ENCODE data around the gene UTS2R.

Gene UTS2R

DNA sequence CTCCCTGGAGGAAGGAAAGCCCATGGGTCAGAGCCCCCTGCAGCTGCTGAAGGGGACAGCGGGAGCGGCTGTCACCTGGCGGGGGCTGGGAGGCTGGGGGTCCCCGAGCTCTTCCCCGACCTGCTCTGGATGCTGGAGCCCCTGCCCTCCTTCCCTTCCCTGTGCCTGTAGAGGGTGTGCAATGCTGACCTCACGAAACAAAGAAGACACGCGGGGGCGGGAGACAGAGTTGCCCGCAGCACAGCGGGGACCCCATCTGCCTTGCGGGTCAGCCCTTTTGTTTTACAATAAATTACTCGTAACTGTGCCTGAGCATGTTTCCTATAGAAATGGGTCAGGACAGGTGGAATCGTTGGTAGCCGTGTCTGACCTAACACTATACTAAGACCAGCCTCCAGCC is 44.3 kb upstream of the UTS2R start:
- Histone ChIP-seq H3K9ac (no peak overlapping the region), H4K20me1 (peaks cover 7 to 48% (median 17%) of the 10 kb centered on the region in 11 experiments; a peak in 15 of 22 replicates), H3K27ac (no peak overlapping the region), H3K27me3 (peaks cover 28 to 67% (median 36%) of the 10 kb centered on the region in 11 experiments), H3K36me3 (no peaks in the 10 kb centered on the region), H3K4me1 (peaks cover 23 to 82% (median 65%) of the 10 kb centered on the region in 10 experiments), H3K4me3 (no peak overlapping the region), H3K9me3 (replicated peaks in 1 of 11) (no peaks in the 10 kb centered on the region), H3K4me2 (peak overlapping the region in 2 of 11 experiments; percentile 0 to 15; a peak in 2 of 22 replicates)
- TF ChIP-seq Cebpa-rat (IDR thresholded peaks at IDR 0.05), result no peak

DNA sequence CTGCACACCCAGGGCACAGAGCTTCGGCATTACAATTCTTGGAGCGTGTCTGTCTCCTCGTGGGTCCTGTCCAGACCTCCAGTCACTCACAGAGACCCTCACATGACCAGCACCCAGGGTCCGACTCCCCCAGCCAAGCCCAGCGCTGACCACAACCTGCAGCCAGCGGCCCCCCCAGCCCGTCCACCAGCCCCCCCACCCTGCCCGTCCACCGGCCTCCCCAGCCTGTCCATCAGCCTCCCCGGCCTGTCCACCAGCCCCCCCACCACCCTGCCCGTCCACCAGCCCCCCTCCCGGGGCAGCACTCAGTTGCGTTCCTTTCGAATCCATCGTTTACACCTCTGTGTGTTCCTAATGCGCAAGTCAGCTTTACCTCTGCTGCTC is 43.8 kb upstream of the UTS2R start:
- Histone ChIP-seq H3K27me3 (peaks cover 30 to 70% (median 39%) of the 10 kb centered on the region in 11 experiments), H3K4me1 (peaks cover 28 to 86% (median 69%) of the 10 kb centered on the region in 10 experiments), H3K27ac (no peak overlapping the region), H3K4me2 (peak overlapping the region in 2 of 11 experiments; percentile 0 to 89; a peak in 1 of 22 replicates), H3K36me3 (no peaks in the 10 kb centered on the region), H3K4me3 (no peak overlapping the region), H3K9ac (no peak overlapping the region), H4K20me1 (peaks cover 12 to 53% (median 21%) of the 10 kb centered on the region in 11 experiments; a peak in 15 of 22 replicates), H3K9me3 (replicated peaks in 1 of 11) (no peaks in the 10 kb centered on the region)
- no peak for TF ChIP-seq Cebpa-rat (IDR thresholded peaks at IDR 0.05)

DNA sequence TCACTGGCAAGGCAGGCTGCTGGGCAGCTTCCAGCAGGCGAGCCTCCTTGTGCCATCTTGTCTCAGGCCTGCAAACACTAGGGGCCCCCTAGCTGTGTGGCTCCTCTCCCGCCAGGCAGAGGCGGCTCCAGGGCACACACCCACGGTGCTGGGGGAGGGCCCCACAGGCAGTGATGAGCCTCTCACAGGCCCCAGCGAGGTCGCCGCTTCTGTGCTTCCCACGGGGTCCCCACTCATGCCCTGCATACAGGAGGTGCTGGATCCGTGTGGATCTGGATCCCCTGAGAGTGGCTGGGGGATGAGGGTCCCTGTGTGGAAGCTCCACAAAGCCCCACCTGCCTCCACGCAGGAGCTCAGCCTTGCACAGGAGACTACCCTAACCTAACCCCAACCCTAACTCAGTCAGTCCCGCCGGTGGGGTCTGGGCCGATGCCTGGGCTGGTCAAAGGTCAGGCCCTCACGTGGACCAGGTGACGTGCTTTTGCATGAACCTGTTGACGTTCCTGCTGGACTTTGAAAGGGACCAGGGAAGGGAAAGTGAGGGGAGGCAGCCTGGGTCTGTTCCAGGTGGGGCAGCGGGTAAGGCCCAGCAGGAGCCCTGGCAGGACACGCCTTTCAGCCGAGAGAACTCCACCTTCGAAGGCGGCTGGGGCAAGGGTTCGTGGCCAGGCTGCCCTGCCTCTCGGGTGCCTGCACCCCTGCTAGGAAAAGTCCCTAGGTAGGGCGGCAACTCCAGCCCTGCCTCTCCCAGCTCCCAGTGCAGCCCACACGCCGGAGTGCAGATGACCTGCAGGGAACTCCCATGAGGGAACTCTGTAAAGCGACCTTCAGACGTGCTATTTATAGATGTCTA is 43.2 kb upstream of the UTS2R start:
- H3K27ac ChIP-seq, result no peak overlapping the region
- H4K20me1 ChIP-seq, result peaks cover 17 to 59% (median 27%) of the 10 kb centered on the region in 11 experiments; a peak in 15 of 22 replicates
- H3K36me3 ChIP-seq, result no peaks in the 10 kb centered on the region
- H3K9me3 ChIP-seq (replicated peaks in 1 of 11), result no peaks in the 10 kb centered on the region
- peaks cover 35 to 71% (median 44%) of the 10 kb centered on the region in 11 experiments for H3K27me3 ChIP-seq
- no peak for TF ChIP-seq Cebpa-rat (IDR thresholded peaks at IDR 0.05)
- H3K4me3 ChIP-seq, result no peak overlapping the region
- peak overlapping the region in 9 of 11 experiments; percentile 10 to 95 (median 81); a peak in 14 of 22 replicates for H3K4me2 ChIP-seq
- no peak overlapping the region for H3K9ac ChIP-seq
- H3K4me1 ChIP-seq, result peaks cover 34 to 92% (median 76%) of the 10 kb centered on the region in 10 experiments

DNA sequence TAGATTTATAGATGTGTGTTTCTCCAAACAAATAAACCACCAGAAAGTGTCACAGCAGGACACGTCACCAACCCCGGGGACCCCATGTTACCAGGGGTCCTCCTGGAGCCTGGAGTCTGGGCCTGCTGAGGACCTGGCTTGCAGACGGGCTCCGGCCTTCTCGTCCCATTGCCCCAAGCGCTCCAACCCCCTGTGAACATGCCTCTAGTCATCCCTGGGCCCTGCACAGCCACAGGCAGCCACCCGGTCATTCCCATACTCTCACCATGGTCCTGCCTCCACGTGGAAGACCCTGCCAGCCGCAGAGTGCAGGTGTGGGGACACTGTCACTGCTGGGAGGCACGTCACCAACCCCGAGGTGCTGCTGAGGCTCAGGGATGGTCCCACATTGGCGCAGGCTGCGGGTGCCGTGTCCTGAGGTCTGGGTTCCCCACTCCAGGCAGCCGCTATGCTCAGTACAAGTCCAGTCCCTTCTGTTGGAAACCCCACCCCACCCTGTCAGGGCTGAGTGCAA is 42.5 kb upstream of the UTS2R start:
- Histone ChIP-seq H3K9me3 (replicated peaks in 1 of 11) (no peaks in the 10 kb centered on the region), H3K9ac (no peak overlapping the region), H3K27me3 (peaks cover 41 to 76% (median 48%) of the 10 kb centered on the region in 11 experiments), H3K27ac (no peak overlapping the region), H3K4me2 (peak overlapping the region in 8 of 11 experiments; percentile 19 to 95 (median 84); a peak in 14 of 22 replicates), H3K36me3 (no peaks in the 10 kb centered on the region), H3K4me1 (peaks cover 35 to 92% (median 77%) of the 10 kb centered on the region in 10 experiments), H3K4me3 (no peak overlapping the region), H4K20me1 (peaks cover 18 to 59% (median 27%) of the 10 kb centered on the region in 11 experiments; a peak in 16 of 22 replicates)
- no peak for TF ChIP-seq Cebpa-rat (IDR thresholded peaks at IDR 0.05)

DNA sequence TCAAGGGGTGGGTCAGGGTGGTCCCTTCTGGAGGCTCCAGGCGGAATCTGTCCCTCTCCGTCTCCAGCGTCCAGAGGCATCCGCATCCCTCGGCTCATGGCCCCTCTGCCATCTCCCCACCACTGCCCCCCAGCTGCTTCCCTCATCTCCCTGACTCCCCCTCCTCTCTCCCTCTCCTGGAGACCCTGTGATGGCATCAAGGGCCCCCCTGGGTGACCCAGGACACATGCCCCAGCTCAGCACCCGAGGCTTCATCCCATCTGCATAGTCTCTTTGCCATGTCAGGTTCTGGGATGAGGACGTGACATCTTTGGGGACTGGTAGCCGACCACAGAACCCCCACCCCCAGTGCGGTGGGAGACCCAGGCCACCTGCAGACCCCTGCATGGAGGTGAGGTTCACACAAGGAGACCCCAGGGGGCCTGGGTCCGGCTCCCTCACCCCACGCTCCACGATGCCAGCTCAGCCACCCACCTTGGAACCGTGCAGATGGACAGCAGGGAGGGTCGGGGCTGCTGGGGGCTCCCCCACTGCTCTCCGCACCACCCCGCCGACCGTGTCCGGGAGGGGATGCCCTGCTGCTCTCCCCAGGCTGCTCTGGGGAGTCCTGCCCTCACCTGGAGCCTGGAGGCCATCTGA is 41.8 kb upstream of the UTS2R start:
- peaks cover 39 to 92% (median 79%) of the 10 kb centered on the region in 10 experiments for H3K4me1 ChIP-seq
- no peaks in the 10 kb centered on the region for H3K36me3 ChIP-seq
- no peak overlapping the region for H3K27ac ChIP-seq
- H4K20me1 ChIP-seq, result peaks cover 23 to 59% (median 34%) of the 10 kb centered on the region in 11 experiments; a peak in 16 of 22 replicates
- H3K4me3 ChIP-seq, result no peak overlapping the region; a peak in 2 of 20 replicates
- no peak for TF ChIP-seq Cebpa-rat (IDR thresholded peaks at IDR 0.05)
- peak overlapping the region; percentile 51 to 95 (median 81) for H3K4me2 ChIP-seq
- no peaks in the 10 kb centered on the region for H3K9me3 ChIP-seq (replicated peaks in 1 of 11)
- H3K9ac ChIP-seq, result peak overlapping the region in 4 of 11 experiments; percentile 29 to 51 (median 30); a peak in 3 of 22 replicates
- peaks cover 48 to 78% (median 56%) of the 10 kb centered on the region in 11 experiments for H3K27me3 ChIP-seq

DNA sequence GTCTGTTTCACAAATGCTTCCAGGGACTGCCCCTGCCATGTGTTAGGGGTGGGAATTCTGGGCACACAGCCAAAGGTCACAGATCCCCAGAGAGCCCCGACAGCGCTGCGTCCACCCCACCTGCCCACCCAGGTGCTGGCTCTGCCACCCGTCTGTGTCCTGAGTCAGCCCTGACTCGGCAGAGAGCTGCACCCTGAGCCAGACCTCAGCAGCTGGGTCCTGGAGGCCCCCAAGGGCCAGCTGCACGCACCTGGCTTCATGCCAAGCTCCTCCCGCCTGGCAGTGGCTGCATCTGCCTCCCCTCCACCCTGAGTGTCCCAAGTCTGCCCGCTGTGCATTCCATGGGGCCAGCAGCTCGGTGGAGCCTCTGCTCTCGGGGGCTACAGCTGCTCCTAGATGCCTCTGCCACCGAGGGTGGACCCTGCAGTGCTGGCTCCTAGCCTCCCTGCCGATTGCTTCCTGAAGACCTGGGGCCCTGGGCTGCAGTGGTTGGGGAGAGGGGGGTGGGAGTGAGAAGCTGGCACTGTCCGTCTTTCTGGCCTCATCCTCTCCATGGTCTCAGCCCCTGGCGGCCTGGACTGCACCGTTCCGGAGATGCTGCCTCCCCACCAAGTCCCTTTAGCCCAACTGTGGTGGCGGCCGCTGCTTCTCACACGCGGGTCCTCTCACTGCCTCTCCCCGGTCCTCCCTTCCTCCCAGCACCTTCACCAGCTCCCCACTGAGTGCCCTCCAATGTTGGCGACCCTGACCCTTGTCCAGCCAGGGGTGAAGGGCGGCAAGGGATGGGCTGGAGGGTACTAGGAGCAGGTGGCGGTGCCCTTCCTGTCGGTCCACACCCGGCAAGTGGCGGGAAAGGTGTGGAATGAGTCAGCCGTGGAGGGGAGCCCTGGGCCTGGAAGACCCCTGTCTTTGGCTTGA is 41.0 kb upstream of the UTS2R start:
- Histone ChIP-seq H3K4me1 (peaks cover 41 to 92% (median 79%) of the 10 kb centered on the region in 10 experiments), H3K4me2 (peak overlapping the region; percentile 51 to 95 (median 81)), H3K36me3 (no peaks in the 10 kb centered on the region), H3K27ac (no peak overlapping the region), H3K27me3 (peaks cover 47 to 77% (median 53%) of the 10 kb centered on the region in 11 experiments), H3K9ac (peak overlapping the region in 3 of 11 experiments; percentile 29 to 51 (median 30); a peak in 4 of 22 replicates), H3K4me3 (no peak overlapping the region; a peak in 2 of 20 replicates), H4K20me1 (peaks cover 23 to 55% (median 35%) of the 10 kb centered on the region in 11 experiments; a peak in 16 of 22 replicates), H3K9me3 (replicated peaks in 1 of 11) (no peaks in the 10 kb centered on the region)
- no peak for TF ChIP-seq Cebpa-rat (IDR thresholded peaks at IDR 0.05)

DNA sequence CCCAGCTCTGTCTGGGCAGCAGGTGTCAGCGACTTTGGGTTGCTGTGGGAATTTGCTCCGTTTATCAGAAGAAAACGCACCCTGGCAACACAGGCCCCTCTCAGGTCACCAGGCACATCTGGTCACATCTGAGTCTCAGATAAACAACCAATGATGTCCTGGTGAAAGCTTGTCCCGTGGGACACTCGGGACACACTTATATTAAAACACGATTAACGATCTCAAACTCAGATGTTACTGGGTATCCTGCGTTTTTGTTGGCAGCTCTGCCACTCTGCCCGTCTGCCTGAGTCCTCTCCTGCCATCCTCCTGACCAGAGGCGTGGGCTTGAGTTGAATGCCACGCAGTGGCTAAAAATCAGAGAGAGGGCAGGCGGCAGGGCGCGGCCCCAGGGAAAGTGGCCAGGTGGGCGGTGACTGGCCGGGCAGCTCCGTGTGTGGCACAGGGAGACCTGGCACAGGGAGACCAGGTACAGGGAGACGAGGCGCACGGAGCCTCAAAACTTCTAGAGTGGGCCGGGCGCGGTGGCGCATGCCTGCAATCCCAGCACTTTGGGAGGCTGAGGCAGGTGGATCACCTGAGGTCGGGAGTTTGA is 40.1 kb upstream of the UTS2R start:
- Histone ChIP-seq H3K27me3 (peaks cover 47 to 76% (median 52%) of the 10 kb centered on the region in 11 experiments), H4K20me1 (peaks cover 23 to 55% (median 35%) of the 10 kb centered on the region in 11 experiments; a peak in 15 of 22 replicates), H3K36me3 (no peaks in the 10 kb centered on the region), H3K9ac (no peak overlapping the region), H3K4me1 (peaks cover 49 to 95% (median 82%) of the 10 kb centered on the region in 10 experiments), H3K9me3 (replicated peaks in 1 of 11) (no peaks in the 10 kb centered on the region), H3K4me2 (peak overlapping the region in 9 of 11 experiments; percentile 68 to 95 (median 85); a peak in 17 of 22 replicates), H3K27ac (no peak overlapping the region), H3K4me3 (no peak overlapping the region)
- TF ChIP-seq Cebpa-rat (IDR thresholded peaks at IDR 0.05), result no peak

Measured in BLaER1 treated with 17β-estradiol and CSF1 and Interleukin-3, amounts not matched to agents 10 nM and 100 nM (cell line).